ENCODE measurements around the gene MSRB1. TPM values are rescaled to one million over a fixed set of nuclear protein-coding genes. Genes with fewer than 3 reads are reported as not detected.
"Not testable (repeated sequence)": the region's sequence is repeated elsewhere in the genome, so short reads cannot be mapped to it uniquely, and the experiment has no call there.

MSRB1 gene
- polyA plus RNA-seq, 3 donors = 79.7 to 87.6 (median 82.1) TPM

DNA sequence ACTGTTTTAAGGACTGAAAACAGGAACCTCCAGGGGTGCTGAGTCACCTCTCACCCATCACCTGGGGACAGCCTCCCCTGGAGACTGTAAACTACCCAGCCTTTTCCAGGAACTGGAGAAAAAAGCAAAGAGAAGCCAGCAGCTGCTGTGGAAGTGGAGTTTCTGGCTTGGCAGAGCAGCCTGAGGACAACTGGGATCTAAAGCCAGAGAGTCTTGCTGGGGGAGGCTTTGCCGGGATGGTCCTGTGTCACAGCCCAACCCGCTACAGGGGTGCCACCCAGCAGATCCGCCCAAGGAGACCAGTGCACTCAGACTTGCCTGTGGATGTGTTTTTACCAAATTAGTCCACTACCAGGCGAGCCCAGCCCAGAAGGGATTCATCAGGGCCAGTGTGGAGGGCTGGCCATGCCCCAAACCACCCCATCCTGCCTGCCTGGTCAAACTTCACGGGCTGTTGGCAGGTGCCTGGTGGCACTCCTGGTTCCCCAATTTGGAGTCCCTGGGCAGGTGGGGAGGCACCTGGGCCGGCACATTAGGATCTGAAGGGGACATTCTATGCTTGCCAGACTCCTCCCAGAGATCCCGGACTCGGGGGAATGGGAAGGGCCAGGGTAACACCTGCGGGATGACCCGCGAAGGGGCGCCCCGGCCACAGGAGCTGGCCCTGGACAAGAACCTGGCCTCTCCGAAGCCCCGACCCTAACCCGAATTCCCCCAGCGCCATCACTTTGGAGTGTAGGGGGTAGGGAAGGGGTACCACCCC is 771 bp downstream of the MSRB1 start:
- no peak for DNase-seq

DNA sequence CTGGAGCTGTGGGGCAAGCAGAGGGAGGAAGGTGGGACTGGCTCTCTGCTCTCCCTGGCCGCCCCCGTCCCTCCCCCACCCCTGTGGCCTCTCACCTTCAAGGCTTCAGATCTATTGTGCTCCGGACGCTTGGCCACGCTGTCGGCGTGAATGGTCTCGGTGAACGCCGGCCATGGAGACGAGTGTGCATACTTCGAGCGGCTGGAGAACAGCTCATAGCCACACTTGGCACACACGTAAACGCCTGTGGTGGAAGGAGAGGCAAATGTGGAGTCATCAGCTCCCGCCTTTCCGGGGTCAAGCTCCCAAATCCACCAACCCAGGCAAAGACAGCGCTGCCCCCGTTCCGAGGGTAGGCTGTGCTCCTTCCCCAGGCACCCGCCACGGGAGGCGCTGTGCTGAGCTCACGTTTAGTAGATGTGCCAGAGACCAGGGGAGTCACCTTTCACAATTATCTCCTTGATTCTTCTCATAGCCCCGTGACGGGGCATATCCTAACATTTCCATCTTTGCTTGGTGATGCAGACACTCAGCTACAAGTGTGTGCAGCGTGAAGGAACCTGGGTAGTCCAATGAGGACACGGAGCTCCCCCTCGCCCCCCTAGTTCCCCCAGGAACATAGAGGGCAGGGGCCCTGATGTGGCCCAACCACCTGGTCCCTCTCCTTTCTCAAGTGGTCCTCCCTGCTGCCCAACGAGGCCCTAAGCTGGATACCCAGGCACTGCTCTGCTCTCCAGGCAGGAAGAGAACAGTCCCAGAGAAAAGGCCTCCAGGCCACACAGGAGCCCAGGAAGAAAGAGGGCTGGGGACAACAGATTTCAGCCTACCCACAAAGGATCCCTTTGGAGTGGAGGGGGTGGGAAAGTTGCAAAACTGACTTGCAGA is 1.6 kb downstream of the MSRB1 start:
- no peak for DNase-seq

DNA sequence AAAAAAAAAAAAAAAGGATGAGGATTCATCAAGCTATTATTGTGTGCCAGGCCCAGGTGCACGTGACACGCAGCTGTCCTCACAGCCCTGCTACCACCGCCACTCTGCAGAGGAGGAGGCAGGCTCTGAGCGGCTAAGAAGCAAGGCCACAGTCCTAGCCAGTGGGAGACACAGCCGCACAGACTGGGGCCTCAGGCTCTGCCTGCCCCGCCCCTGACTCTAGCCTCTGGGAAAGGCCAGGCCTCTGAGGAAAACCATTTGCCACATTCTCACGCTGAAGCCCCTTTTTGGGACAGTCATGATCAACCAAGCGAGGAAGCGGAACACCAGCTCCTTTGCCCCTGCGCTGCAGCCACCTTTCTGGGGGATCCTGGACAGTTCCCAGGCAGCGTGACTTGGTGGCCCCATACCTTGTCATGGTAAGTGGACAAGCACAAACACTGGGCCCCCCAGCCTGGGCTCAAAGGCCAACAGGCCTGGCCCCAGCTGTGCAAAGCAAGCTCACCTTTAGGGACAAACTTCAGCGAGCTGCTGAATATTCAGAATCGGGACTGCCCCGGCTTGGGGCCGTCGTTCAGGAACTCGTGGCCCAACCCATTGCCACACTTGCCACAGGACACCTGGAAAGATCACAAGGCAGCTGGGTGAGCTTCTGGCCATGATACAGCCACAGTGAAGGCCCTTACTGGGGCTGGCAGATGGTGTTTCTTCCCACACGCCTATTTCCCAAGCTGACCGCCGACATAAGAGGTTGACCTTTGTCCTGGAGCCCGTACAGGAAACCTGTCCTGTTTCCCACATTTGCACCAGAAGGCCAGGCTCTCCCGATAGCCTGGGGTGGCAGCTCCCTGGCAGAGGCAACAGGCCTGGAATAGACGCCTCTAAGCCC is 2.5 kb downstream of the MSRB1 start:
- DNase-seq = no peak

DNA sequence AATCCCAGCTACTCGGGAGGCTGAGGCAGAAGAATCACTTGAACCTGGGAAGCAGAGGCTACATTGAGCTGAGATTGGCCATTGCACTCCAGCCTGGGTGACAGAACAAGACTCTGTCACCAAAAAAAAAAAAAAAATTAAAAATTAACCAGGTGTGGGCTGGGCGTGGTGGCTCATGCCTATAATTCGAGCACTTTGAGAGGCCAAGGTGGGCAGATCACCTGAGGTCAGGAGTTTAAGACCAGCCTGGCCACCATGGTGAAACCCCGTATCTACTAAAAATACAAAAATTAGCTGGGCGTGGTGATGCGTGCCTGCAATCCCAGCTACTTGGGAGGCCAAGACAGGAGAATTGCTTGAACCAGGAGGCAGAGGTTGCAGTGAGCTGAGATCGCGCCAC is 3.2 kb downstream of the MSRB1 start:
- not testable (repeated sequence) for DNase-seq

DNA sequence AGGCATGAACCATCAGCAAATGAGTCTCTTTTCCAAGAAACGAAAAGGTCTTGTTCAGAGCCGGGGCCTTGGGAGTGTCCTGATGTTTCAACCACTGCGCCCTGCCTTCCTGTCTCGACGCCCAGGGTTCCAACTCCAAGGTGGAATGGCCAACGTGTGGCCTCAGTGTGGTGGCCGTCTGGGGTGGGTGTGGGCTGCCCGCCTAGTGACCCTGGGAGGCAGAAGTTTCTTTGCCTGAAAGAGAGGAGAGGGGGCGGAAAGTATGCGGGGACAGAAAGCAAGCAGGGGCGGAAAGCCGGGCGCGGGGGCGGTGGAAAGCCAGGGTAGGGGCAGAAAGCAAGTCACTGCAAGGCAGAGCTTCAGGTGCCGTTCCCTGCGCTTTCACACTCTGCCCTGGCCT is 4.1 kb downstream of the MSRB1 start:
- DNase-seq = no peak

DNA sequence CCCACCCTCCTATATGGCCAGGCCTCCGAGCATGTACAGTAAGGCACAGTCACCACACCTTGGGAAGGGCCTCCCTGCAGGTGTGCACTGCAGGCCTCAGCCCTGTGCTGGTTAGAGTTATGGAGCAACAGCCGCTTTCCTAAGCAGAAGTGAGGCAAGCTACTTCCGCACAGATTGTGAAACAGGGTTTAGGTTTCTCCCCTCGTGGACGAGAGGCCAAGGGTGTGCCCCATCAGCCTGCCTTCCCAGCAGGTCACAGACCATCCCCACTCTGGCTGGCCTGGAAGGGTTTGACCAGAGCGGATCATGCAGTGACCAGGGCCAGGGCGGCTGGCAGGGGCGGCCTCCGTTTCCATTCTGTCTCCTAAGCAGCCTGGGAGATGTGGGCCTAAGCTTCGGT is 4.7 kb downstream of the MSRB1 start:
- no peak for DNase-seq

DNA sequence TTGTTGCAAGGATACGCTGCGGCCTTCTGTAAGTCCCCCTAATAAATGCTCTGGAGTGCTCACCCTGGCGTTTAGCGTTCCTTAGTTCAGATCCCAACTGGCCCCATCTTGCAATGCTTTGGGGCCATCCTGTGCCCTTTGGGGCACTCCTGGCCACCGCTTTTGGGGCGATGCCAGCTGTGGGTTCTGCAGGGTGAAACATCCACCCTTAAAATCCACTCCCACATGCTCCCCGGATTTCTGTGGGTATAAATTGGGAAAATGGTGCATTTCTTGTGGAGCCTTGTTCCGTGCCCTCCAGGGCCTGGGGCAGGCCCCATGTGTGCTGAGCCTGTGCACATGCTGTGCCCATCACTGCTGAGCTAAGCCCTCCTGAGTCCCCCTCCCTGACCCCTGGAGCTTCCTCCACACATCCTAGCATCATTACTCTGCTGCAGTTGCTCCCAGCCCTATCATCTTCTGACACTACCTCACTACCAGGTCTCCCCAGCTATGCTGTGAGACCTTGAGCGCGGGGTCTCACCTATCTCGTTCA is 6.0 kb downstream of the MSRB1 start:
- no peak for DNase-seq

DNA sequence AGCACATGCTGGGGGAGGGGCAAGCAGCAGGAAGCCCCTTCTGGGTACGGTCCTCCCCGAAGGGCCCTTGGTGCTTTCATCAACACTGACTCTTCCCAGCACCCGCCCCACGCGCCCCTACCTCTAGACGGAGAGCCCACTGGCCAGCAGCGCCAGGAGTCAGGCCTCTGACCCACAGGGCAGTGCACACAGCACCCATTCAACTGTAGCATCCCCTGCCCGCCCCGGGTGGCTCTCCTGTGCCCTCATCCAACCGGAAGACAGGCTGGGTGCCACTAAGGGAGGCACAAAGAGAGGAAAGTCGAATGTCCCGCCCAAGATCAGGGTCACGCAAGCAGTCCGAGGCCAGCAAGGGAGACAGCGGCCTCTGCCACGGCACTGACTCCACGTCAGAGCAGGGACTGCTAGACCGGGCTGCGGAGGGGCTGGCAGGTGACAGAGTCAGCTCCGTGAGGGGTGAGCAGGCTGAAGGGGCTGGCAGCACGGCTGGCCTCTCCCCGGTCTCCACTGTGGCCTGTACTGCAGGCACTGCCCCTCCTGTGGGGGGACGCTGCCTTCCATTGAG is 9.8 kb downstream of the MSRB1 start:
- DNase-seq = no peak

DNA sequence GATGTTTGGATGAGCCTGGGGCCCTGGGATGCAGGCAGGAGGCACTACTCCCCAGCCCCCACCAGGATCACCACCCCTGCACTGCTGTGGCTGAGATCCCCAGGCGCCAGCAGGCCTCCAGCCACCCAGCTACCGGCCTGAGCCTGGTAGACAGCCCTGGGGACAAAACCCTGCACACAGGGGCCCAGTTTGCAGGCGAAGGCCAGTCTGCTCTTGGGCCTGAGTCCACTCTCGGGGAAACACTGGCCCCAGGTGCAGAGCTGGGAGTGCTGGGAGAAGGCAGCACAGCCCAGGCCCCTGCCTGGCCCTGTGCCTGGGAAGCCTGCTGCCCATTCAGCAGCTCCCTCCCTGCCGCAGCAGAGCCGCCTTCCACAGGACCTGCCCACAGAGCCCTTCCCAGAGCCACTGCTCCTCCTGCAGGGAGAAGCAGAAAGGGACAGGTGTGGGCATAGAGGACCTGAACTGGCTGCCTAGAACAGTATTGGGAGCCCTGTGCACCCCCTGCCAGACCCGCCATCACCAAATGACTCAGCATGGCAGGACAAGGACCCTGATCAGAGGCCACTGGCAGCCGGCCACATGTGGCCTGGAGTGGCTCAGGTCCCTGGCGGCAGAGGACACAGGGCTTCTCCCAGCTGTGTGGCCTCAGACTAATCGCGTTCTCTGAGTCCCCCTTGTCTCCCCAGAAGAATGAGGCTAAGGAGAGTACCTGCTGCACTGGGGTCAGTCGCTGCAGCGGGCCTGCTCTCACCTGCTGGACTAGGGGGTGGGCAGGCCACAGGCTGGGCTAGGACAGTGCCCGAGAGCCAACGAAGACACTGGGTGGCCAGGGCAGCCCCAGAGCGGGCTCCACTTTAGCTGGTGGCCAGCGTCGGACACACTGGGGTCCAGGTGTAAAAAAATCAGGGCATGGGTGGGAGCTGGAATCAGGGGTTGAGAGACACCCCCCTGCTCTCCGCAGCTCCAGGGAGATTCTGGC is 10.7 kb downstream of the MSRB1 start:
- DNase-seq = no peak

DNA sequence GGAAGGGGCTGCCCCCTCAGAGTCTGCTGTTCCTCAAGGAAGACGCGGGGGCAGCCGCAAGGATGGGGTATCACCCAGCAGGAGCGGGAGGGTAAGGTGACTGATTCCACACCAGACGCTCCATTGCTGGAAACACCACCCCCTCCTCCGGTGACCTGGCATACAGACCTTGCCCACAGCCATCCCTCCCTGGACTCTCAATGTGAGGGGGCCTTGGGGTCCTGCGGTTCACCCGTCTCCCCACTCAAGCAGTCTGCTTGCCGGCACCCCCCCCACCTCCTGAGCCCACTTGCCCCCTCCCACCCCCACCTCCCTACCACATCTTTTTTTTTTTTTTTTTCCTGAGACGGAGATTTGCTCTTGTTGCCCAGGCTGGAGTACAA is 12.7 kb downstream of the MSRB1 start:
- DNase-seq = no peak

DNA sequence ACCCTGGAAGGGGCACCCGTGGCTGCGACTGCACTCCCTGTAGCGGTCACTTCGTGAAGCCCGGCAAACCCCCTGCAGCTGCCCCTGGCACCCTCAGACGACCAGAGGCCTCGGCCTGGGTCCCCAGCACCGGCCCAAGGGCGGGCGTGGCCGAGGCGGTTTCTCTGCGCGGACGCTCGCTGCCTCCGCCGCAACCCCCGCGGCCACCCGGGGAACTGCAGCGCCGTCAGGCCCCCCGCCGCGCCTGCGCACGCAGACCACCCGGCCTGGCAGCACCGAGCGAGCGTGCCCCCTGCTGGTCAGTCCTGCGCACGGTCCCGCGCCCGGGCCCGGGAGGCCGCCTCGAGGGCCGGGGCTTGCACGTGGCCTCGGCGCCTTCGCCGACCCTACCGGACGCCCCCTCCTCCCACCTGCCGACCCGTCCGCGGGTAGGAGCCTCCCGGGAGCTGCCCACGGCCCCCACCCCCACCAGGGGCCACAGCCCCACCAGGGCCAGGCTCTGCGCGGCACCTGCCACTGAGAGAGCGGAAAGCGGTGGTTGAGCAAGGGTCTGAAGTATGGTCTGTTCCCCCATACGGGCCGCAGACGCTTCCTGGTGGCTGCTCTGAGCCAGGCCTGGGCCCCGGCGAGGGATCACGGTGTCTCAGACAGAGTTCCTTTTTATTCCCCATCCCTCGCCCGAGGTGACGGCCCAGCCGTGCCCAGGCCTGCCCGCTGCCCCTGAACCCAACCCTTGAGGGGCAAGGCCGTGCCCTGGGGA is 13.2 kb downstream of the MSRB1 start:
- peak; percentile 78 for DNase-seq

DNA sequence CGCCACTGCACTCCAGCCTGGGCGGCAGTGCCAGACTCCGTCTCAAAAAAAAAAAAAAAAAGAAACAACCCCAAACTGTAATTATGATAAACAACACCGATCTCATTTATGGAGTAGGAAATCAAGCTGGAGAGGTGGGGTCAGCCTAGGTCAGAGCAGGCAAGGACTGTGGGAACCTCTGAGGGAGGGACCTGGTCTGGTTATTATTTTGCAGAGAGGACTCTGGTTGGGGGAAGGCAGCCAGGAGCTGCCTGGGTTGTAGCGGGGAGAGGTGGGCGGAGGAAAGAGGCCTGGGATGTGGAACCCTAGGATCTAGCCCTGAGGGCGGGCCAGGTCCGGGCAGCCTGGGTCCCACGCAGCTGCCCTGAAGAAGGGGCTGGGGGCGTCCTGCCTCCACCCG is 13.9 kb downstream of the MSRB1 start:
- no peak for DNase-seq

DNA sequence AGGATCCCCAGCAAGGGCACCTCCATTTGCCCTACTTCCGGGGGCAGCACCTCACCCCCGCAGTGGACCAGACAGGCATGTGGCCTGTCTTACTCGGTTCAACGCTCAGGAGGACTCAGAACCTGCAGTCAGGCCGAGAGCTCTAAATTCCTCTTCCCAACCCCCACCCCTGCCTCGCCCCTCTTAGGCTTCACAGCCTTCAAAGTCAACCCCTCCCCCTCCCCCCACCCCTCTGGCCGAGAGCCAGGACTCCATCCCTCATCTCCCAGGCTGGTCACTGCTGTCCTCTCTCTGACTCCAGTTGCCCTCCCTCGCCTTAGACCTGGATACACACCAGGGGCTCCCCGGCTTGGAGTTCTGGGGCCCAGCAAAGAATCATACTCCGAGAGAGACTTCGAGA is 16.7 kb downstream of the MSRB1 start:
- DNase-seq = no peak

DNA sequence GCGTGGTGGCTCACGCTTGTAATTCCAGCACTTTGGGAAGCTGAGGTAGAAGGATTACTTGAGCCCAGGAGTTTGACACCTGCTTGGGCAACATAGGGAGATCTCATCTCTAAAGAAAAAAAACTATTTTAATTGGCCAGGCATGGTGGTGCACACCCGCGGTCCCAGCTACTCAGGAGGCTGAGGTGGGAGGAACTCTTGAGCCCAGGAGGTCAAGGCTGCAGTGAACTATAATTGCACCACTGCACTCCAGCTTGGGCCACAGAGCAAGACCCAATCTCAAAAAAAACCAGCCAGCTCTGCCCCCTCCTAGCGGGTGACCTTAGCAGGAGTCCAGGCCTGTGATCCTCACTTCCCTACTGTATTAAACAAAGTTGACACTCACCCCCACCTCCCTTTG is 18.9 kb downstream of the MSRB1 start:
- no peak for DNase-seq

DNA sequence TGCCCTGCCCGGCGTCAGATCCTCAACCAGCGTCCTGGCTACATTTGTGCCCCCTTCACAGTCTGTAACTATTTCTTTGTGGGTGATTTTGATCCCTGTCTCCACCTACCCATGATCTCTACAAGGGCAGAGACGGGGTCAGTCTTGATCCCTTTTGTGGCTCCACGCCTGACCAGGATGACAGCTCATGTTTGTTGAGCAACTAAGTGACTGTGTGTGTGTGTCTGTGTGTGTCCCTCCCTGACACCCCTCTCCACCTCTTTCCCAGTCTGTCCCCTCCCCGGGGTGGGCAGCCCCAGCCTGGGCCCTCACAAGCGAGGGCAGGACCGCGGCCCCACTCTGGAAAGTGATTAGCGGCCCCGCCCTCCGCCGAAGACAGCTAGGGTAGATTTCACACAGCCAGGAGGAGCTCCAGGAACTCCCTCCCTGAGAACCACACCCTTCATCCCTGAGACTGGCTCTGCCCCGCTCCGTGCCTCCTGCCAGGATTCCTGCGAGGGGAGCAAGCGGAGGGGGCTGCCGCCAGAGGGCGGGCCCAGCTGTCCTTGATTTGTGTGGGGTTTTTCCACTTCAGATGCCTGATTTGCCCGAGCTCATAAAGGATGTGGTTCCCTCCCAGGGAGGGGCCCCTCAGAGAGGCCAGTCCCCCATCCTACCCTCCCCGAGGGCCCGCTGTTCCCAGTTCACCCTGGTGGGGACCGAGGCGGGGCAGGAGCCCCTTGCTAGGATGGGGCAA is 19.5 kb downstream of the MSRB1 start:
- DNase-seq = no peak

DNA sequence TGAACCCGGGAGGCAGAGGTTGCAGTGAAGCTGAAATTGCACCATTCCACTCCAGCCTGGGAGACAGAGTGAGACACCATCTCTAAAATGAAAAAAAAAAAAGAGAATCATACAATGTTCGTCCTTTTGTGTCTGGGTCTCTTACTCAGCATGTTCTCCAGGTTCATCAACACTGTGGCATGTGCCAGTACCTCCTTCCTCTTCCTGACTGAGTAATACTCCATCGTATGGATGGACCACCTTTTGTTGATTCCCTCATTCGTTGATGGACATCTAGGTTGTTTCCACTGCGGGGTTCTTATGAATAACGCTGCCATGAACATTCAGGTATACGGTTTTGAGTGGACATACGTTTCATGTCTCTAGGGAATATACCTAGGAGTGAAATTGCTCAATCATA is 20.6 kb downstream of the MSRB1 start:
- DNase-seq = no peak

DNA sequence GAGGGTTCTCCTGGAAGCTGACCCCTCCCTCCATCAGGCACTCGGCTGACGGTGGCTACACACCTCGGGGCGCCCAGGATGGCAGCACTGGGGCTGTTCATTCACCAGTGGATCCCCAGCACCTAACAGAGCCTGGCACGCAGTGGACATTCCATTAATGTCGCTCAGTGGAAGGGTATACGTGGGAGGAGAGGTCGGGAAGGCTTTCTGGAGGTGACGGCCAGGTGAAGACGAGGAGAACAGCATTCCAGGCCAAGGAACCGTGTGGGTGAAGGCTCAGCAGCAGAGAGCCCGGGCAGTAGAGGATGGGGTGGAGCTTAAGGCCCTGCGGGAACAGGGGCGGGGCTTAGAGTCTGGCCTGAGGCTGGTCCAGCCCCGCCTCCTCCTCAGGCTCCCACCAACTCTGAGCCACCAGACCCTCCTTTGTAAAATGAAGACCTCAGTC is 22.2 kb downstream of the MSRB1 start:
- no peak for DNase-seq

DNA sequence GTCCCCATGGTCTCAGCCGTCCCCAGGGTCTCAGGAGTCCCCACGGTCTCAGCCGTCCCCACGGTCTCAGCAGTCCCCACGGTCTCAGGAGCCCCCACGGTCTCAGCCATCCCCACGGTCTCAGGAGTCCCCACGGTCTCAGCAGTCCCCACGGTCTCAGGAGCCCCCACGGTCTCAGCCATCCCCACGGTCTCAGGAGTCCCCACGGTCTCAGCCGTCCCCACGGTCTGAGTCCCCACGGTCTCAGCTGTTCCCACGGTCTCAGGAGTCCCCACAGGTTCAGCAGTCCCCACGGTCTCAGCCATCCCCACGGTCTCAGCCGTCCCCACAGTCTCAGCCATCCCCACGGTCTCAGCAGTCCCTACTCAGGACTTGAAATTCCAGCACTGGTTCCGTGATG is 22.9 kb downstream of the MSRB1 start:
- not testable (repeated sequence) for DNase-seq

Measured in renal pelvis (tissue), 4 donors.